ENCODE results near the gene LRRC49.

DNA sequence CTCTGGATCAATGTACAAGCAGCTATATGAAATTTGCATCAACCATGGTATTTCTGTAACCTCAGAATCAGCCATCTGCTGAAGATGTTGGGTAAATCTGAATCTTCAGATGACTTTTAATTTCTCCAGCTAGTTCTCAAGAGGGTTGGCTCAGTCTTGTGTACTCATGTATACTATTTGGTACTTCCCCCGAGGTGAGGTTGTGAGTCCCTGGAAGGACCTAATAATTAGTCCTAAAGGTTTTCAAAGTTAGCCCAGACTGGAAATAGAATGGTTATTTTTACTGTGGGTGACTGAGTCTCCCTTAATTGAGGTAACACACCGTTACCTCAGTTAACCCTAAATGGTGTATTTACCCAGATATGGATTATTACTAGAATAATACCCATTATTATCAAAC is 118.4 kb downstream of the LRRC49 start:
- TF ChIP-seq POLR2A (IDR thresholded peaks at IDR 0.05) (no peak), CTCF (IDR thresholded peaks at IDR 0.05) (no peak)

Data from Peyer's patch (tissue), 4 donors.